ENCODE measurements around the gene GPA33.
"Not testable (repeated sequence)": the region's sequence is repeated elsewhere in the genome, so short reads cannot be mapped to it uniquely, and the experiment has no call there.

Gene GPA33

DNA sequence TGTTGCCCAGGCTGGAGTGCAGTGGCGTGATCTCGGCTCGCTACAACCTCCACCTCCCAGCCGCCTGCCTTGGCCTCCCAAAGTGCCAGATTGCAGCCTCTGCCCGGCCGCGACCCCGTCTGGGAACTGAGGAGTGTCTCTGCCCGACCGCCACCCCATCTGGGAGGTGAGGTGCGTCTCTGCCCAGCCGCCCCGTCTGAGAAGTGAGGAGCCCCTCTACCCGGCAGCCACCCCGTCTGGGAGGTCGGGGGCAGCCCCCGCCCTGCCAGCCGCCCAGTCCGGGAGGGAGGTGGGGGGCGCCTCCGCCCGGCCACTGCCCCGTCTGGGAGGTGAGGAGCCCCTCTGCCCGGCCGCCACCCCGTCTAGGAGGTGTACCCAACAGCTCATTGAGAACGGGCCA lies 60.6 kb downstream of the GPA33 start:
- not testable (repeated sequence) for H3K9ac ChIP-seq (ENCODE audit: low read length); H3K4me3 ChIP-seq (ENCODE audit: low read length); H3K27me3 ChIP-seq (ENCODE audit: control insufficient read depth, insufficient read depth, low read length); H3K36me3 ChIP-seq (ENCODE audit: control insufficient read depth, insufficient read depth, low read length); H3K9me3 ChIP-seq (ENCODE audit: control insufficient read depth, low read length); H3K4me1 ChIP-seq (ENCODE audit: control insufficient read depth, insufficient read depth, low read length)

DNA sequence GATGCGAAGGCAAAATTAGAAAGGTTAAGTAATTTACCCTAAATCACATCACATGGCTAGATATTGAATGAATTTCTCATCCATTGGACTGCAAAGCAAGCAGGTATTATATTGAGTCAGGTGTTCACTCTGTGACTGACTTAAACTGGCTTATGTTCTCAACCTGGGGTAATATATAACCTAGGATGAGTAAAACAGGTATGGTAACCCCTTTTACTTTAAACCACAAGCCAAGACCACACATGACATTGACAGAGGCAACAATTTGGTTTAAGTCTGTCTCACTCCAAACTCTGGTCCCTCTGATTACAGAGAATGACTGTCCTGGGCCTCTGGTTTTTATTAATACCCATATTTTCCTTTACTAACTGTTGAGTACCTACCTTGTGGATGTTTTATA lies 67.8 kb downstream of the GPA33 start:
- H3K36me3 ChIP-seq (ENCODE audit: control insufficient read depth, insufficient read depth, low read length) = no peaks in the 10 kb centered on the region
- H3K4me3 ChIP-seq (ENCODE audit: low read length) = no peak overlapping the region
- H3K27me3 ChIP-seq (ENCODE audit: control insufficient read depth, insufficient read depth, low read length) = no peaks in the 10 kb centered on the region
- no peaks in the 10 kb centered on the region for H3K4me1 ChIP-seq (ENCODE audit: control insufficient read depth, insufficient read depth, low read length)
- H3K9ac ChIP-seq (ENCODE audit: low read length) = no peak overlapping the region
- no peaks in the 10 kb centered on the region for H3K9me3 ChIP-seq (ENCODE audit: control insufficient read depth, low read length)

DNA sequence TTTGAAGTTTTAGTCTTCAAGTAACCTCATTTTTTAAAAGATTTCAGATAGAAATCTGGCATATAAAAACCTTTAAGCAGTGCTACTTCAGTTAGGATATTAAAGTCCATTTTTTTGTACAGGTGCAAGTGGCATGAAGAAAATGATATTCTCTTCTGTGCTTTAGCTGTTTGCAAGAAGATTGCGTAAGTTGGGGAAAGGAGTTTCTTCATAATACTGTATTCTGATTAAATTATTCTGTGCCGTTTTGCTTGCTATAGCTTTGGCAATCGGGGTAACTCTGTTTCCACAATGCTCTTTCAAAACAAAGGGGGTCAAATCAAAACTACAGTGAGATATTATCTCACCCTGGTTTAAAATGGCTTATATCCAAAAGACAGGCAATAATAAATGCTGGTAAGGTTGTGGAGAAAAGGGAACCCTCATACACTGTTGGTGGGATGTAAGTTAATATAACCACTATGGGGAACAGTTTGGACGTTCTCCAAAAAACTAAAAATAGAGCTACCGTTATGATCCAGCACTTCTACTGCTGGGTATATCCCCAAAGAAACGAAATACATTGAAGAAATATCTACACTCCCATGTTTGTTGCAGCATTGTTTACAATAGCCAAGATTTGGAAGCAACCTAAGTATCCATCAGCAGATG lies 74.0 kb downstream of the GPA33 start:
- no peaks in the 10 kb centered on the region for H3K36me3 ChIP-seq (ENCODE audit: control insufficient read depth, insufficient read depth, low read length)
- H3K27me3 ChIP-seq (ENCODE audit: control insufficient read depth, insufficient read depth, low read length) = no peaks in the 10 kb centered on the region
- no peaks in the 10 kb centered on the region for H3K9me3 ChIP-seq (ENCODE audit: control insufficient read depth, low read length)
- H3K4me3 ChIP-seq (ENCODE audit: low read length) = no peak overlapping the region
- no peak overlapping the region for H3K9ac ChIP-seq (ENCODE audit: low read length)
- no peaks in the 10 kb centered on the region for H3K4me1 ChIP-seq (ENCODE audit: control insufficient read depth, insufficient read depth, low read length)

DNA sequence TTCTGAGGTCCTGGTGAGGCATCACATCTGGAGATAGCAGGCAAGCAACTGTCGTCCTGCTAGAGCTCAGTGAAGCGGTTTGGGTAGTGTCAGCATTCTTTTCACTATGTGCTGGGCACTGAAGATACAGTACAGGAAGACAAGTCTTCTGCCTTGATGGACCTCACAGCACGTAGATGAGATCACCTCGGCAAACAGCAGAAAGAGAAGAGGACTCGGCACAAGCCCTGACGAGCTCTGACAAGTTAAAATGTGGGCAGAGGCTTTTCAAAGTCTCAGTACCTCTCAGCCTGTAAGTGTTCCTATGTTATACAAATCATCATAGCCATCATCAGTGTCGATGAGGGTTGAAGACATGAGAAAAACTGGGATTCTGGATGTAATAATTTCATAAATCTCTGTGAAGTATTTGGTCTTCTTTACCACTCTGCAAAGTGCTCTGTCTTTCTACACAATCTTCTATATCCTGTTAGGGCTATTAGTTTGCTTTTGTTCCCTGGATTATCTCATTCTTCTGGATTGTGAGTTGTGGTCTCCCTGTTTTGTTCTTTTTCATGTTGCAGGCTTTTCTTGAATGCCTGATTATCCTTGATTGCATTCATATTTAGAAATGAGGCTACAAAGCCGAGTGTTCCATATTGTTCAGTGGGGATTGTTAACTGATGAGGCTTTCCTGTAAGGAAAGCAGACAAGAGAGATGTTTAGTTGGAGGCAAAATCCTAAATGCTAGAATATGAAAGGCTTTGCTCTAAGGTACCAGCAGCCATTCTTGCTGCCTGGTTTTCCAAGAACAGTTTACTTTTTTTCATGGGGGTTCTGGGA lies 76.9 kb downstream of the GPA33 start:
- Histone ChIP-seq H3K4me1 (ENCODE audit: control insufficient read depth, insufficient read depth, low read length) (no peaks in the 10 kb centered on the region), H3K36me3 (ENCODE audit: control insufficient read depth, insufficient read depth, low read length) (no peaks in the 10 kb centered on the region), H3K9me3 (ENCODE audit: control insufficient read depth, low read length) (no peaks in the 10 kb centered on the region), H3K9ac (ENCODE audit: low read length) (no peak overlapping the region), H3K4me3 (ENCODE audit: low read length) (no peak overlapping the region), H3K27me3 (ENCODE audit: control insufficient read depth, insufficient read depth, low read length) (no peaks in the 10 kb centered on the region)

GRCh38 chr1:167012570-167012969 lies 77.6 kb downstream of the GPA33 start:
- Histone ChIP-seq H3K9me3 (ENCODE audit: control insufficient read depth, low read length) (no peaks in the 10 kb centered on the region), H3K4me1 (ENCODE audit: control insufficient read depth, insufficient read depth, low read length) (no peaks in the 10 kb centered on the region), H3K9ac (ENCODE audit: low read length) (no peak overlapping the region), H3K27me3 (ENCODE audit: control insufficient read depth, insufficient read depth, low read length) (no peaks in the 10 kb centered on the region), H3K36me3 (ENCODE audit: control insufficient read depth, insufficient read depth, low read length) (no peaks in the 10 kb centered on the region), H3K4me3 (ENCODE audit: low read length) (no peak overlapping the region)

DNA sequence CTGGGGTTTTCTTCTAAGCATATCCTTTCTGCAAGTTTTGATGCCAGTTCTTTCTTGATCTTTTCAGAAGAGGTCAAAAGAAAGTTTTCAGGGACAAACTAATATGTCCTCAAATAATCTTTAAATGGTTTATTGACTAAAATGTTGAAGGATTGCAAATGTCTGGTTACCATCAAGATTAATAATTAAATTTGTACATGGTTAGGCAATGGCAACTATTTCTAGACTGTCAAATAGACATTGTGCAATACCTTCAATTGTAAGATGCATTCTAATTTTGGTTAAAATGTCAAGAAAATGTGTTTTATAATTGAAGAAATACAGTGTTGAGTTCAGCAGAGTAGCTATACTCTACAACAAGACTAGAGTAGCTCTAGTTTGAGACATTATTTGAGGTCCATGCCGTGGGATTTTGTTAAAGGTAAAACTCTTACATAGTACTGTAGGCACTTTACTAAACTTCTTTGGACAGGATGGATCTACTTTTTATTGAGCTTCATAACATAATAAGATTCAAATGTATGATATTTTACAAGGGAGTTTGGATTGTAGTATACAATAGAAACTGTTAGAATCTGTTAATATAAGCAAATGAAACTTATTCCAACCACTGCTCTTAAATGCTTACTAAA lies 78.5 kb downstream of the GPA33 start:
- Histone ChIP-seq H3K4me1 (ENCODE audit: control insufficient read depth, insufficient read depth, low read length) (no peaks in the 10 kb centered on the region), H3K36me3 (ENCODE audit: control insufficient read depth, insufficient read depth, low read length) (no peaks in the 10 kb centered on the region), H3K9me3 (ENCODE audit: control insufficient read depth, low read length) (no peaks in the 10 kb centered on the region), H3K4me3 (ENCODE audit: low read length) (no peak overlapping the region), H3K27me3 (ENCODE audit: control insufficient read depth, insufficient read depth, low read length) (no peaks in the 10 kb centered on the region), H3K9ac (ENCODE audit: low read length) (no peak overlapping the region)

DNA sequence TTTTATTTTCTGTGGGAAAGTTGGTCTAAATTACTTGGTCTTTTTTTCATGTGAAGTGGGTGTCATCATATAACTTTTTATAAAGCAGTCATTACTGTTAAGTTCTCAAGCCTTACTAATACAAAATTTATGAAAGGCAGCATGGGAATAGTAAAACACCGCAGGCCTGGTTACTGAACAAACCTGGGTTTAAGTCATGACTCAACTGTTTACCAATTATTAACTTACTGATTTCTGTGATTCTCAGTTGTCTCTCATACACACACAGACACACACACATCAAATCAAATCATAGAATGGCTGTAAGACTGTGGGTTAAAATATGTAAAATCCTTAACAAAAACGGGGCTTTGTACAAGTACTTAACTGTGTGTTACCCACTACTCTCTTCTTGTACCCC lies 86.5 kb downstream of the GPA33 start:
- Histone ChIP-seq H3K36me3 (ENCODE audit: control insufficient read depth, insufficient read depth, low read length) (no peaks in the 10 kb centered on the region), H3K9ac (ENCODE audit: low read length) (no peak overlapping the region), H3K9me3 (ENCODE audit: control insufficient read depth, low read length) (no peaks in the 10 kb centered on the region), H3K4me1 (ENCODE audit: control insufficient read depth, insufficient read depth, low read length) (no peaks in the 10 kb centered on the region), H3K27me3 (ENCODE audit: control insufficient read depth, insufficient read depth, low read length) (no peaks in the 10 kb centered on the region), H3K4me3 (ENCODE audit: low read length) (no peak overlapping the region)
